Stomach (tissue), 9 donors: ENCODE data around the gene LSAMP. TPM values are rescaled to one million over a fixed set of nuclear protein-coding genes. Genes with fewer than 3 reads are reported as not detected.

Source experiments
- DNase-seq, 2 donors: peaks; one replicate each; pipeline versions ENCODE4 v3.0.0 to v3.0.0-alpha.2; 2013 to 2019
- H3K27ac ChIP-seq, 5 donors: fragments of 200-600 bp in 4 of 5; sonication (generic) in 4 of 5; one replicate each; pipeline ENCODE4 v1.5.1; 2013 to 2019; ENCODE audit warnings: mild to moderate bottlenecking in 1 of 5, moderate library complexity in 1 of 5
- H3K27me3 ChIP-seq, 3 donors: fragments of 200-600 bp; sonication (generic); one replicate each; pipeline ENCODE4 v1.5.1; 2017 to 2019; ENCODE audit warnings: mixed run types in 1 of 3
- H3K36me3 ChIP-seq, 4 donors: fragments of 200-600 bp; sonication (generic); 1 replicate in 3 of 4; 2 replicates in 1 of 4; pipeline ENCODE4 v1.5.1; 2016 to 2019
- H3K4me1 ChIP-seq, 4 donors: fragments of 200-600 bp; sonication (generic); one replicate each; pipeline ENCODE4 v1.5.1; 2016 to 2019
- H3K4me3 ChIP-seq, 4 donors: fragments of 200-600 bp; sonication (generic) in 3 of 4; one replicate each; pipeline ENCODE4 v1.5.1; 2016 to 2019; ENCODE audit warnings: mild to moderate bottlenecking in 1 of 4
- H3K9me3 ChIP-seq, 4 donors: fragments of 200-600 bp; sonication (generic); one replicate each; pipeline ENCODE4 v1.5.1; 2016 to 2019
- CTCF ChIP-seq, 7 experiments: fragments of 450-650 bp in 4 of 7; fragments of 200-600 bp in 3 of 7; sonication (generic) in 3 of 7; IDR thresholded peaks; one replicate each; pipeline ENCODE4 v1.5.1; 2016 to 2019; ENCODE audit warnings: antibody characterized with exemption in 7 of 7, control low read depth in 2 of 7, mild to moderate bottlenecking in 1 of 7
- EP300 ChIP-seq: sonication (generic); formaldehyde crosslinking; IDR thresholded peaks from one replicate; pipeline ENCODE4 v1.6.1; 2017; ENCODE audit warnings: antibody characterized with exemption
- POLR2A ChIP-seq, 4 donors: fragments of 450-650 bp; IDR thresholded peaks; one replicate each; pipeline ENCODE4 v1.6.1; 2016; ENCODE audit warnings: antibody characterized with exemption in 4 of 4, control low read depth in 2 of 4, mild to moderate bottlenecking in 1 of 4, moderate library complexity in 1 of 4
- POLR2AphosphoS5 ChIP-seq, 3 donors: sonication (generic); formaldehyde crosslinking; IDR thresholded peaks; one replicate each; pipeline ENCODE4 v1.6.1; 2016; ENCODE audit warnings: antibody characterized with exemption in 3 of 3
- WGBS, 5 donors: extraction: QIAGEN DNeasy Blood & Tissue Kit in 3 of 5; methylation state at CpG; one replicate each; pipeline versions ENCODE4 v1.1.5 to v1.1.7; 2013 to 2018; 5-methylcytosine and 5-hydroxymethylcytosine counted together
- intact Hi-C: fragments of 100-400 bp; cut with DNase I; formaldehyde crosslinking; loops from one replicate; pipeline ENCODE4 v1.15.1; 2023; ENCODE audit warnings: low total_unique reads
- polyA plus RNA-seq, 3 donors: library from polyadenylated mRNA; stranded (reverse); fragments of 200-250 nt; gene quantifications; one replicate each; pipeline ENCODE4 v1.2.3, GENCODE V29; 2013
- total RNA-seq, 5 donors: library from RNA; depleted of rRNA; stranded (reverse); fragments of >200 nt; gene quantifications; one replicate each; pipeline versions ENCODE4 v1.1.0 to v1.2.3, GENCODE V29; 2014 to 2016
- donor health status: healthy with polysubstance abuse.
- donor health status: Bipolar disorder and iron deficiency.
- donor health status: healthy.

The LSAMP gene
- total and polyA plus RNA-seq, 8 donors = 1.1 to 20.7 (median 1.7) TPM

- Histone ChIP-seq H3K36me3 (no peaks in the 10 kb centered on the region), H3K27ac (no peak overlapping the region), H3K9me3 (no peaks in the 10 kb centered on the region), H3K4me1 (no peaks in the 10 kb centered on the region), H3K4me3 (no peak overlapping the region), H3K27me3 (no peaks in the 10 kb centered on the region)
- DNase-seq = no peak
- intact Hi-C loops = no loop called here
- TF ChIP-seq POLR2A (IDR thresholded peaks at IDR 0.05) (no peak), CTCF (IDR thresholded peaks at IDR 0.05) (no peak), EP300 (no peak), POLR2AphosphoS5 (IDR thresholded peaks at IDR 0.05) (no peak)
- WGBS, 5 donors = 54 to 72% (median 58%) methylated on average over 2 of the region's 2 CpGs
Measured at GRCh38 chr3:116242825-116243224, 202.5 kb downstream of the LSAMP start.

- no peak for TF ChIP-seq EP300
- TF ChIP-seq CTCF (IDR thresholded peaks at IDR 0.05) = no peak
- TF ChIP-seq POLR2A (IDR thresholded peaks at IDR 0.05) = no peak
- no peak for TF ChIP-seq POLR2AphosphoS5 (IDR thresholded peaks at IDR 0.05)
- intact Hi-C loops = no loop called here
- Histone ChIP-seq H3K27me3 (no peaks in the 10 kb centered on the region), H3K36me3 (no peaks in the 10 kb centered on the region), H3K4me3 (no peak overlapping the region), H3K27ac (no peak overlapping the region), H3K9me3 (no peaks in the 10 kb centered on the region), H3K4me1 (no peaks in the 10 kb centered on the region)
- WGBS, 5 donors = 68 to 74% (median 70%) methylated on average over 3 of the region's 3 CpGs
- DNase-seq = no peak
Measured at GRCh38 chr3:116241677-116242076, 203.6 kb downstream of the LSAMP start.

GRCh38 chr3:116240261-116240660 is 205.0 kb downstream of the LSAMP start:
- Histone ChIP-seq H3K27ac (no peak overlapping the region), H3K27me3 (no peaks in the 10 kb centered on the region), H3K4me1 (no peaks in the 10 kb centered on the region), H3K36me3 (no peaks in the 10 kb centered on the region), H3K9me3 (no peaks in the 10 kb centered on the region), H3K4me3 (no peak overlapping the region)
- 0 to 4% (median 0%) methylated on average over 1 of the region's 1 CpG for WGBS, 5 donors
- TF ChIP-seq EP300 (no peak), POLR2AphosphoS5 (IDR thresholded peaks at IDR 0.05) (no peak), POLR2A (IDR thresholded peaks at IDR 0.05) (no peak), CTCF (IDR thresholded peaks at IDR 0.05) (no peak)
- no peak for DNase-seq
- intact Hi-C loops = no loop called here

GRCh38 chr3:116238846-116239565 is 206.3 kb downstream of the LSAMP start:
- Histone ChIP-seq H3K9me3 (no peaks in the 10 kb centered on the region), H3K27me3 (no peaks in the 10 kb centered on the region), H3K4me1 (no peaks in the 10 kb centered on the region), H3K36me3 (no peaks in the 10 kb centered on the region), H3K4me3 (no peak overlapping the region), H3K27ac (no peak overlapping the region)
- intact Hi-C loops = no loop called here
- TF ChIP-seq EP300 (no peak), POLR2A (IDR thresholded peaks at IDR 0.05) (no peak), POLR2AphosphoS5 (IDR thresholded peaks at IDR 0.05) (no peak), CTCF (IDR thresholded peaks at IDR 0.05) (no peak)
- 10 to 29% (median 15%) methylated on average over 2 of the region's 2 CpGs for WGBS, 5 donors
- no peak for DNase-seq
